GM12878 (cell line): Measurements from ENCODE around the gene DBX2. TPM values are rescaled to one million over a fixed set of nuclear protein-coding genes. Genes with fewer than 3 reads are reported as not detected.

ENCODE experiments used
- KAT2A ChIP-seq: conservative IDR thresholded peaks from 2 replicates; pipeline ENCODE4 v1.6.1; 2011; ENCODE audit warnings: low read depth, low read length; ENCODE audit not compliant: control insufficient read depth
- PAX8 ChIP-seq: fragments of 450-650 bp; IDR thresholded peaks from 2 replicates; pipeline ENCODE4 v1.6.1; 2017; ENCODE audit warnings: mild to moderate bottlenecking, moderate library complexity
- RAD21 ChIP-seq: IDR thresholded peaks from 2 replicates; pipeline ENCODE4 v1.6.1; 2011; ENCODE audit warnings: mild to moderate bottlenecking, low read depth, low read length, moderate library complexity; ENCODE audit not compliant: insufficient read depth
- SRF ChIP-seq, 2 experiments: IDR thresholded peaks; 2 replicates each; pipeline ENCODE4 v1.6.1; 2011; ENCODE audit warnings: low read depth in 2 of 2, low read length in 2 of 2, mild to moderate bottlenecking in 1 of 2, moderate library complexity in 1 of 2
- SUZ12 ChIP-seq: fragments of 200-600 bp; sonication (generic); IDR thresholded peaks from one replicate; pipeline ENCODE4 v1.6.1; 2018; ENCODE audit warnings: antibody characterized with exemption, mild to moderate bottlenecking; ENCODE audit not compliant: unreplicated experiment
- TBL1XR1 ChIP-seq: IDR thresholded peaks from 2 replicates; pipeline ENCODE4 v1.6.1; 2012; ENCODE audit warnings: low read depth, low read length, improper control_type of control experiment
- polyA plus RNA-seq, 11 experiments: library from polyadenylated mRNA; depleted of rRNA in 4 of 11; unstranded in 6 of 11; stranded (reverse) in 5 of 11; fragments of >200 nt; fragmentation: Nextera tagmentation in 4 of 11; fragmentation: Illumina TruSeq in 1 of 11; extraction: Ambion mirVana in 4 of 11; extraction: Trizol in 1 of 11; gene quantifications; 1 replicate in 1 of 11; 2 replicates in 10 of 11; pipeline versions ENCODE4 v1.2.1 to v1.2.3, GENCODE V29; 2011 to 2016; ENCODE audit warnings: inconsistent platforms in 2 of 11, missing spikeins in 2 of 11, low read depth in 1 of 11
- total RNA-seq, 4 experiments: library from RNA; depleted of rRNA in 3 of 4; stranded (reverse); fragments of >200 nt in 3 of 4; fragmentation: Illumina TruSeq in 1 of 4; extraction: Trizol in 1 of 4; gene quantifications; 2 replicates each; pipeline versions ENCODE4 v1.2.1 to v1.2.3, GENCODE V29; 2013 to 2021
- TF ChIP-seq, protein P1 (sequence below): fragments of 450-650 bp; formaldehyde crosslinking; IDR thresholded peaks from 2 replicates; pipeline ENCODE4 v1.4.0; 2022; ENCODE audit warnings: mild to moderate bottlenecking, moderate library complexity
- TF ChIP-seq, protein P2 (sequence below): fragments of 450-650 bp; conservative IDR thresholded peaks from 2 replicates; pipeline ENCODE4 v1.6.1; 2017; ENCODE audit warnings: mild to moderate bottlenecking, moderate library complexity
- TF ChIP-seq, protein P3 (sequence below): IDR thresholded peaks from 2 replicates; pipeline ENCODE4 v1.6.1; 2012; ENCODE audit warnings: low read depth, low read length, improper control_type of control experiment
- TF ChIP-seq, protein P4 (sequence below): IDR thresholded peaks from 2 replicates; pipeline ENCODE4 v1.6.1; 2011; ENCODE audit warnings: mild to moderate bottlenecking, low read depth, low read length, moderate library complexity; ENCODE audit not compliant: insufficient replicate concordance
- TF ChIP-seq, protein P5 (sequence below): fragments of 450-650 bp; IDR thresholded peaks from 2 replicates; pipeline ENCODE4 v1.6.1; 2016; ENCODE audit warnings: mild to moderate bottlenecking

The DBX2 gene
- total and polyA plus RNA-seq, 10 of the 15 experiments (the other 5 are each of a cell fraction or from before 2014, with no cell fraction given) = not detected

DNA sequence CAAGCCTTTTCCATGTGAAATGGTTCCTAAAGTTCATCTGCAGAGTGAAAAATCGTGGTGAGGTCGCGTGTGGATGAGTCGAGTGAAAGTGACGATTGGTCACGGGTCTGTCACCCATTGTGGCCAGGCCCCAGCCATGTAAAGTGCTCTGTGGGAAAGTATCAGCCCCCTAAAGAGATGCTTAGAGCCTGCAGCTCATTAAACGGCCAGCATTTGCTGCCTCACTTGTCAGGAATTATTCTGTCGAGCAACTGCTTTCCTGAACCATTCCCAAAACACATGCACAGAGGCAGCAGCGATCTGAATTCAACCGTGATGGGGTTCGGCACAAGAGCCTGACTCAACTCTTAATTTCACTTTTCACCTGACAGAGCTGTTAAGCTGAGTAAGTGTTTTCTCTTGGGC lies 16.0 kb downstream of the DBX2 start (continued):
- TF ChIP-seq, protein P1, sequence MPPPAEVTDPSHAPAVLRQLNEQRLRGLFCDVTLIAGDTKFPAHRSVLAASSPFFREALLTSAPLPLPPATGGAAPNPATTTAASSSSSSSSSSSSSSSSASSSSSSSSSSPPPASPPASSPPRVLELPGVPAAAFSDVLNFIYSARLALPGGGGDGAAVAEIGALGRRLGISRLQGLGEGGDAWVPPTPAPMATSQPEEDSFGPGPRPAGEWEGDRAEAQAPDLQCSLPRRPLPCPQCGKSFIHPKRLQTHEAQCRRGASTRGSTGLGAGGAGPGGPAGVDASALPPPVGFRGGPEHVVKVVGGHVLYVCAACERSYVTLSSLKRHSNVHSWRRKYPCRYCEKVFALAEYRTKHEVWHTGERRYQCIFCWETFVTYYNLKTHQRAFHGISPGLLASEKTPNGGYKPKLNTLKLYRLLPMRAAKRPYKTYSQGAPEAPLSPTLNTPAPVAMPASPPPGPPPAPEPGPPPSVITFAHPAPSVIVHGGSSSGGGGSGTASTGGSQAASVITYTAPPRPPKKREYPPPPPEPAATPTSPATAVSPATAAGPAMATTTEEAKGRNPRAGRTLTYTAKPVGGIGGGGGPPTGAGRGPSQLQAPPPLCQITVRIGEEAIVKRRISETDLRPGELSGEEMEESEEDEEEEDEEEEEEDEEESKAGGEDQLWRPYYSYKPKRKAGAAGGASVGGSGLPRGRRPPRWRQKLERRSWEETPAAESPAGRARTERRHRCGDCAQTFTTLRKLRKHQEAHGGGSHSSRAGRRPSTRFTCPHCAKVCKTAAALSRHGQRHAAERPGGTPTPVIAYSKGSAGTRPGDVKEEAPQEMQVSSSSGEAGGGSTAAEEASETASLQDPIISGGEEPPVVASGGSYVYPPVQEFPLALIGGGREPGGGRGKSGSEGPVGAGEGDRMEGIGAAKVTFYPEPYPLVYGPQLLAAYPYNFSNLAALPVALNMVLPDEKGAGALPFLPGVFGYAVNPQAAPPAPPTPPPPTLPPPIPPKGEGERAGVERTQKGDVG (CRISPR knock-in tag) = no peak
- TF ChIP-seq, protein P2, sequence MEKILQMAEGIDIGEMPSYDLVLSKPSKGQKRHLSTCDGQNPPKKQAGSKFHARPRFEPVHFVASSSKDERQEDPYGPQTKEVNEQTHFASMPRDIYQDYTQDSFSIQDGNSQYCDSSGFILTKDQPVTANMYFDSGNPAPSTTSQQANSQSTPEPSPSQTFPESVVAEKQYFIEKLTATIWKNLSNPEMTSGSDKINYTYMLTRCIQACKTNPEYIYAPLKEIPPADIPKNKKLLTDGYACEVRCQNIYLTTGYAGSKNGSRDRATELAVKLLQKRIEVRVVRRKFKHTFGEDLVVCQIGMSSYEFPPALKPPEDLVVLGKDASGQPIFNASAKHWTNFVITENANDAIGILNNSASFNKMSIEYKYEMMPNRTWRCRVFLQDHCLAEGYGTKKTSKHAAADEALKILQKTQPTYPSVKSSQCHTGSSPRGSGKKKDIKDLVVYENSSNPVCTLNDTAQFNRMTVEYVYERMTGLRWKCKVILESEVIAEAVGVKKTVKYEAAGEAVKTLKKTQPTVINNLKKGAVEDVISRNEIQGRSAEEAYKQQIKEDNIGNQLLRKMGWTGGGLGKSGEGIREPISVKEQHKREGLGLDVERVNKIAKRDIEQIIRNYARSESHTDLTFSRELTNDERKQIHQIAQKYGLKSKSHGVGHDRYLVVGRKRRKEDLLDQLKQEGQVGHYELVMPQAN = no peak
- TF ChIP-seq SUZ12 (no peak), RAD21 (no peak), KAT2A (no peak), SRF (IDR thresholded peaks at IDR 0.05; ENCODE audit: low read depth in 2 of 2, low read length in 2 of 2) (no peak), TBL1XR1 (no peak), PAX8 (no peak)
- TF ChIP-seq, protein P3, sequence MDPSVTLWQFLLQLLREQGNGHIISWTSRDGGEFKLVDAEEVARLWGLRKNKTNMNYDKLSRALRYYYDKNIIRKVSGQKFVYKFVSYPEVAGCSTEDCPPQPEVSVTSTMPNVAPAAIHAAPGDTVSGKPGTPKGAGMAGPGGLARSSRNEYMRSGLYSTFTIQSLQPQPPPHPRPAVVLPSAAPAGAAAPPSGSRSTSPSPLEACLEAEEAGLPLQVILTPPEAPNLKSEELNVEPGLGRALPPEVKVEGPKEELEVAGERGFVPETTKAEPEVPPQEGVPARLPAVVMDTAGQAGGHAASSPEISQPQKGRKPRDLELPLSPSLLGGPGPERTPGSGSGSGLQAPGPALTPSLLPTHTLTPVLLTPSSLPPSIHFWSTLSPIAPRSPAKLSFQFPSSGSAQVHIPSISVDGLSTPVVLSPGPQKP = no peak
- TF ChIP-seq, protein P4, sequence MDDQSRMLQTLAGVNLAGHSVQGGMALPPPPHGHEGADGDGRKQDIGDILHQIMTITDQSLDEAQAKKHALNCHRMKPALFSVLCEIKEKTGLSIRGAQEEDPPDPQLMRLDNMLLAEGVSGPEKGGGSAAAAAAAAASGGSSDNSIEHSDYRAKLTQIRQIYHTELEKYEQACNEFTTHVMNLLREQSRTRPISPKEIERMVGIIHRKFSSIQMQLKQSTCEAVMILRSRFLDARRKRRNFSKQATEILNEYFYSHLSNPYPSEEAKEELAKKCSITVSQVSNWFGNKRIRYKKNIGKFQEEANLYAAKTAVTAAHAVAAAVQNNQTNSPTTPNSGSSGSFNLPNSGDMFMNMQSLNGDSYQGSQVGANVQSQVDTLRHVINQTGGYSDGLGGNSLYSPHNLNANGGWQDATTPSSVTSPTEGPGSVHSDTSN = no peak
- TF ChIP-seq, protein P5, sequence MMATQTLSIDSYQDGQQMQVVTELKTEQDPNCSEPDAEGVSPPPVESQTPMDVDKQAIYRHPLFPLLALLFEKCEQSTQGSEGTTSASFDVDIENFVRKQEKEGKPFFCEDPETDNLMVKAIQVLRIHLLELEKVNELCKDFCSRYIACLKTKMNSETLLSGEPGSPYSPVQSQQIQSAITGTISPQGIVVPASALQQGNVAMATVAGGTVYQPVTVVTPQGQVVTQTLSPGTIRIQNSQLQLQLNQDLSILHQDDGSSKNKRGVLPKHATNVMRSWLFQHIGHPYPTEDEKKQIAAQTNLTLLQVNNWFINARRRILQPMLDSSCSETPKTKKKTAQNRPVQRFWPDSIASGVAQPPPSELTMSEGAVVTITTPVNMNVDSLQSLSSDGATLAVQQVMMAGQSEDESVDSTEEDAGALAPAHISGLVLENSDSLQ = no peak
